Adrenal gland (tissue), 5 donors: ENCODE data around the gene CCS.

Source experiments
- CTCF ChIP-seq, 6 experiments: fragments of 450-650 bp in 4 of 6; fragments of 200-600 bp in 2 of 6; sonication (generic) in 1 of 6; IDR thresholded peaks; 1 replicate in 5 of 6; 2 replicates in 1 of 6; pipeline versions ENCODE4 v1.5.1 to v1.8.0; 2016 to 2021; ENCODE audit warnings: antibody characterized with exemption in 6 of 6, mild to moderate bottlenecking in 2 of 6, moderate library complexity in 1 of 6
- POLR2A ChIP-seq, 2 donors: fragments of 450-650 bp; IDR thresholded peaks; one replicate each; pipeline ENCODE4 v1.6.1; 2017; ENCODE audit warnings: antibody characterized with exemption in 2 of 2, mild to moderate bottlenecking in 2 of 2, moderate library complexity in 1 of 2
- donor health status: DM: no; HTN: no; CAD: no.

GRCh38 chr11:66624450-66624849 is 31.5 kb downstream of the CCS start:
- no peak for TF ChIP-seq CTCF (IDR thresholded peaks at IDR 0.05)
- TF ChIP-seq POLR2A (IDR thresholded peaks at IDR 0.05): no peak
